Heart left ventricle (tissue), 13 donors: Measurements from ENCODE around the gene MORC1.

ENCODE experiments used
- CTCF ChIP-seq, 12 donors: fragments of 200-600 bp; sonication (generic) in 4 of 12; IDR thresholded peaks; one replicate each; pipeline versions ENCODE4 v1.5.0 to v1.8.0; 2018 to 2022; ENCODE audit warnings: antibody characterized with exemption in 12 of 12, mild to moderate bottlenecking in 5 of 12
- POLR2A ChIP-seq, 2 donors: fragments of 450-650 bp; IDR thresholded peaks; one replicate each; pipeline ENCODE4 v1.6.1; 2017; ENCODE audit warnings: antibody characterized with exemption in 2 of 2, mild to moderate bottlenecking in 2 of 2, moderate library complexity in 2 of 2
- donor health status: ischemic (EF 13 %, LVEDD 7.1; RV severe dilation, severe dysfunction).
- donor health status: DM: no; HTN: yes; CAD: no.
- donor health status: DM: no; HTN: no; CAD: no.
- donor health status: ischemic (EF 25% LVEDD 6.9; RV normal size, moderate dysfunction).
- donor health status: ischemic (EF 25% LVEDD 5.7; RV mildly dilated, moderate dysfunction).
- donor health status: ischemic (EF 35%, LVEDD 5.7; RV mildly dilated, moderate dysfunction).
- donor health status: nonischemic (EF 11% LVEDD 7.7; RV severe dilation, severe dysfunction).
- donor health status: DM: yes; HTN: yes; CAD: no.
- donor health status: PGD.
- donor health status: ischemic (EF 29% LVEDD 5.4; RV normal size, mild dysfunction).
- donor health status: nonischemic (EF 23%, LVEDD 6.1; RV moderate dilation, normal function).

GRCh38 chr3:109047366-109047765 lies 70.6 kb downstream of the MORC1 start:
- TF ChIP-seq CTCF (IDR thresholded peaks at IDR 0.05) (no peak), POLR2A (IDR thresholded peaks at IDR 0.05) (no peak)
